Thyroid gland (tissue), 4 donors: ENCODE data around the gene TRPM1.

Experiments used
- CTCF ChIP-seq, 6 experiments: fragments of 200-600 bp in 3 of 6; fragments of 450-650 bp in 3 of 6; sonication (generic) in 3 of 6; IDR thresholded peaks; one replicate each; pipeline ENCODE4 v1.5.1; 2016 to 2019; ENCODE audit warnings: antibody characterized with exemption in 6 of 6, mild to moderate bottlenecking in 2 of 6, inconsistent platforms in 1 of 6, moderate library complexity in 1 of 6
- POLR2A ChIP-seq, 2 donors: fragments of 450-650 bp; IDR thresholded peaks; one replicate each; pipeline ENCODE4 v1.6.1; 2017; ENCODE audit warnings: antibody characterized with exemption in 2 of 2, mild to moderate bottlenecking in 2 of 2, moderate library complexity in 1 of 2

- no peak for TF ChIP-seq POLR2A (IDR thresholded peaks at IDR 0.05)
- TF ChIP-seq CTCF (IDR thresholded peaks at IDR 0.05): no peak
These were observed 9.6 kb upstream of the TRPM1 start for GRCh38 chr15:31111091-31111647.
